HG02610 (cell line): ENCODE results near the gene ADAMTS13.

ENCODE experiments used
- ATAC-seq: cut with Tn5 transposase; IDR thresholded peaks from one replicate; pipeline ENCODE4 v1.9.1; 2021; ENCODE audit warnings: mild to moderate bottlenecking, moderate library complexity; ENCODE audit not compliant: unreplicated experiment

The ADAMTS13 gene

DNA sequence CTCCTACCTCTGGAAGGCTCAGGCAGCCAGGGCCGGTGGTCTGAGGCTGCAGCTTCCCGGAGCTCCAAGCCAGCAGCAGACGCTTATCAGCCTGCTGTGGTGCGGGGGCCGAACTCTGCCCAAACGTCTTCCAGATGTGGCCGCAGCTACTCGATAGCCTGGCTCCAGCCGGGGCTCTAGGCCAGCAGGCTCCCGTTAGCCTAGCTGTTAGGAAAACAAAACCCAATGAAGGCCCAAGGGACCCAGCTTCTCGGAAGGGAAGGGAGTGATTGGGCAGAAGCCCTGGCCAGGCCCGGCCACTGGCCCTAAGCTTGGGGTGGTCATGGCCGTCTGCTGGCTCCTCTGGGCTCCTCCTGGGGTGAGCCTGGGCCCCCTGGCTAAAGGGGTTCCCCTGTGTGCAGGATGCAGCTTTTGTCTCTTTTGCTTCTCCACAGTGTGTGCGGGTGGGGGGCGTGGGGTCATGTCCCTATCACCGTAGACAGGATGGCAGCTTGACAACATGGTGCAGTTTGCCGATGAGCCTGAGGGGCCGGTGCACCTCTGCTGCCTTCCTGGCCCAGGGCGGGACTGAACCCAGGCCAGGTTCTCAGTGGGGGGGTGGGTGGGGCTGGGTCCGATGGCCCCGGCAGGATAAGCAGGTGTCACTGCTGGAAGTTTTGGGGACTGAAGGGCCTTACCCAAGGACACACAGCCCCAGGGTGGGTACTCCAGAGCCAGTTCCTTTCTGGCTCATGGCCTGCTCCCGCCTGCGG, 83.9 kb downstream of the ADAMTS13 start:
- ATAC-seq = no peak

DNA sequence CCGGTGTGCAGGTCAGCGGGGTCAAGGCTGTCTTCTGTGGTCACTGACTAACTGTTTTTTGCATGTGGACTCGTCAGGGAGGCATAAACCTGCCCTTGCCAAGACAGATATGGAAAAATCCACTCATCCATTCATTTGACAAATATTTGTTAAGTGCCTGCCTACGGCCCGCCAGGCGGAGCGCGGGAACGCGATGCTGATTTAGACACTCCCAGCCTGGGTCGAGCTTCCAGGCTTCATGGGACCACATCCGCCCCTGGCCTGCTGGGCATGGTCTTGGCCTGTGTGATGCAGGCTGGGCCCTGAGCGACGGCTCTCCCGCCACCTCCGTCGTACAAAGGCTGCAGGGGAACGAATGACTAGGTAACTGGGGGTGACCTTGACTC, 84.5 kb downstream of the ADAMTS13 start:
- no peak for ATAC-seq

GRCh38 chr9:133507246-133507965, 85.2 kb downstream of the ADAMTS13 start:
- no peak for ATAC-seq

- ATAC-seq = no peak
These were observed 85.9 kb downstream of the ADAMTS13 start for GRCh38 chr9:133508046-133508445.
